ENCODE measurements around the gene TLR10.
A peak's percentile ranks its signal among the peaks of the same experiment; 100 is the strongest.

The TLR10 gene

DNA sequence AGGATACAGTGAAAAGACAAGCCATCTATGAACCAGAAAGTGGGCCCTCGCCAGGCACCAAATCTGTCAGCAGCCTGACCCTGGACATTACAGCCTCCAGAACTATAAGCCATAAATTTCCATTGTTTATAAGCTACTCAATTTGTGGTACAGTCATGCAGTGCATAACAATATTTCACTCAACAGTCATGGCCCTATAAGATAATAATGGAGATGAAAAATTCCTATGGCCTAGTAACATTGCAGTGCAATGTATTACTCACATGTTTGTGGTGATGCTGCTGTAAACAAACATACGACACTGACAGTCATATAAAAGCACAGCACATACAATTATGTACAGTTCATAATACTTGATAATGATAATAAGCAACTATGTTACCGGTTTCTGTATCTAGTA, 38.9 kb upstream of the TLR10 start:
- TF ChIP-seq, protein P1, sequence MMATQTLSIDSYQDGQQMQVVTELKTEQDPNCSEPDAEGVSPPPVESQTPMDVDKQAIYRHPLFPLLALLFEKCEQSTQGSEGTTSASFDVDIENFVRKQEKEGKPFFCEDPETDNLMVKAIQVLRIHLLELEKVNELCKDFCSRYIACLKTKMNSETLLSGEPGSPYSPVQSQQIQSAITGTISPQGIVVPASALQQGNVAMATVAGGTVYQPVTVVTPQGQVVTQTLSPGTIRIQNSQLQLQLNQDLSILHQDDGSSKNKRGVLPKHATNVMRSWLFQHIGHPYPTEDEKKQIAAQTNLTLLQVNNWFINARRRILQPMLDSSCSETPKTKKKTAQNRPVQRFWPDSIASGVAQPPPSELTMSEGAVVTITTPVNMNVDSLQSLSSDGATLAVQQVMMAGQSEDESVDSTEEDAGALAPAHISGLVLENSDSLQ (IDR thresholded peaks at IDR 0.05): peak; percentile 47; the same call in 1 of the 2 replicates
- TF ChIP-seq ARNT (IDR thresholded peaks at IDR 0.05) (no peak), CTBP1 (IDR thresholded peaks at IDR 0.05; ENCODE audit: borderline replicate concordance) (0 out of 2 replicates have a peak, but pooled peaks have one; percentile 21), TARDBP (IDR thresholded peaks at IDR 0.05) (no peak)
- CTCF ChIA-PET: no interaction called here
- DNase-seq (ENCODE audit: extremely low spot score): no peak
- POLR2A ChIA-PET: no interaction called here

DNA sequence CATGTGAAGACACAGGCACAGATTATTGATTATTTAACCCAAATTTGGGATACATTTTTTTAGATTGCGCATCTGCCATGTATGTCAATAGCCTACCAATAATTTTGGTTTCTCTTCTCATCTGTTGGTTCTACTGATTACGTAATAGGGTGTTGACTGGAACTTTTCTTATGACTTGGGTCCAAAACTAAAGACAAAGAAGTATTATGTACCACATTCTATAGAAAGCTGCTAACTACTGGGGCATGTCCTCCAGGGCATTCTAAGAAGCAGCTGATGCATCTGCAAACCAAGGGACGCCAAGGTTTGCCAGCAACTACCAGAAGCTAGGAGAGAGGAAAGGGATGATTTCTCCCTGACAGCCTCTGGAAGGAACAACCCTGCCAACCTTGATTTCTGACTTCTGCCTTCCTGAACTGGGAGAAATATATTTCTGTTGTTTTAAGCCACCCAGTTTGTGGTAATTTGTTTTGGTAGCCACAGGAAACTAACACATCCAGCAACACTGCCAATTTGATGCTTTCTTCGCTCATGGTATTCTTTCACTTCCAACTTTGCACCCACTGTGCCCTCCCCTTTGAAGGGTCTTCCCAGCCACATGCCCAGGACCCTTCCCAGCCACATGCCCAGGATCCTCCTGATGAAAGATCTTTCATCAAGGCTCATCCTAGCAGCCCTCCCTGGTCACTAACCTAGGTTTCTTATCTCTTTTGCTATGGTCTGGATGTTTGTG, 37.7 kb upstream of the TLR10 start:
- TF ChIP-seq FOXA1 (IDR thresholded peaks at IDR 0.05) (no peak), NFRKB (IDR thresholded peaks at IDR 0.05) (no peak)
- ChIA-PET CTCF (no interaction called here), POLR2A (no interaction called here)
- no peak for DNase-seq (ENCODE audit: extremely low spot score)

DNA sequence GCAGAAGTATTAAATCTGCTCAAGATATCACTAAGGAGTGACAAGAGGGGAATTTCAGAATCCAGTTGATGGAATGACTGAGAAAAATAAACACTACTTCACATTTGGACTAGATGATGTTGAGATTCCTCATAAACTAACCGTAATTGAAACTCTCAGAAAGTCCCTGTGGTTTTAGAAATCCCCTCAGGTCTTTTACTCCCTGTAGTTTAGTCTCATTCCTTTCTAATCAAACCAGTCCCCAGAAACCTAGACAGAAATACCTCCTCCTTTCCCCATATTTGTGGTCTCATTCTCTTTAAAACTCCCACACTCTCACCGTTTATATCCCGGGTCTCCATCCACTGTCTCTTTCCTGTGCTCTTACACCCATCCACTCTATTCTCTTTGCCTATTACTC, 36.8 kb upstream of the TLR10 start:
- TF ChIP-seq FOXM1 (IDR thresholded peaks at IDR 0.05; ENCODE audit: borderline replicate concordance) (no peak), HDGF (IDR thresholded peaks at IDR 0.05; ENCODE audit: borderline replicate concordance) (no peak), CTBP1 (IDR thresholded peaks at IDR 0.05; ENCODE audit: borderline replicate concordance) (no peak), LEF1 (IDR thresholded peaks at IDR 0.05; ENCODE audit: borderline replicate concordance) (no peak), SP1 (IDR thresholded peaks at IDR 0.05) (no peak), ELF4 (IDR thresholded peaks at IDR 0.05) (no peak), FOXK2 (IDR thresholded peaks at IDR 0.05) (no peak), ARNT (IDR thresholded peaks at IDR 0.05) (no peak), FOXA1 (IDR thresholded peaks at IDR 0.05) (no peak), SUZ12 (IDR thresholded peaks at IDR 0.05) (no peak), TARDBP (IDR thresholded peaks at IDR 0.05) (no peak)
- TF ChIP-seq, protein P1 (IDR thresholded peaks at IDR 0.05): no peak
- ChIA-PET POLR2A (no interaction called here), CTCF (interaction anchor here (0.7 kb wide), 1 partner anchor 15 kb away, joined by 3 read pairs; no protein-coding TSS in a partner anchor)
- no peak for DNase-seq (ENCODE audit: extremely low spot score)

DNA sequence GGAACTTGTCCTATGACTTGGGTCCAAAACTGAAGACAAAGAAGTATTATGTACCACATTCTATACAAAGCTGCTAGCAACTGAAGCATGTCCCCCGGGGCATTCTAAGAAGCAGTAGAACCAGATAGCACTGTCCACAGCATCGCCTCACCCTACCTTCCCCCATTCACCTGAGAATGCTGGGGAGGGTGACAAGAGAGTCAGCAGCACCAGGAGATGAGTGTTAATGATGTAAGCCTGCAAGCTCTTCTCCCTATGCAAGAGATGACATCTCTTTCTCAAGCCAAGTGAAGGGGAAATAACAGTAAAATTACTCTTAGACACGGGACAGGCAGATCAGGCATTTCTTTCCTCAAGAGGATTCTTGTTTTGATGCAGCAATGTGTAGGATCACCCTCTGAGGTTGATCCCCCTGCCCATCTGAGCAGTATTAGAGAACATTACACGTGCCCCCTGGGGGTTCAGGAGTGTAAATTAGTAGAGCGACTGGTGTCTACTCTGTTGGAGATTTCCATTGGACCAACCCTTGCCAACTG, 35.7 kb upstream of the TLR10 start:
- CTCF ChIA-PET: no interaction called here
- no peak for DNase-seq (ENCODE audit: extremely low spot score)
- TF ChIP-seq NFRKB (IDR thresholded peaks at IDR 0.05) (no peak), ZNF384 (IDR thresholded peaks at IDR 0.05) (no peak), ARNT (IDR thresholded peaks at IDR 0.05) (no peak), BHLHE40 (IDR thresholded peaks at IDR 0.05; ENCODE audit: borderline replicate concordance) (no peak), L3MBTL2 (conservative IDR thresholded peaks at IDR 0.05) (no peak), LEF1 (IDR thresholded peaks at IDR 0.05; ENCODE audit: borderline replicate concordance) (no peak), TARDBP (IDR thresholded peaks at IDR 0.05) (no peak), SP1 (IDR thresholded peaks at IDR 0.05) (no peak), FOXK2 (IDR thresholded peaks at IDR 0.05) (no peak), FOXM1 (IDR thresholded peaks at IDR 0.05; ENCODE audit: borderline replicate concordance) (no peak), FOXA1 (IDR thresholded peaks at IDR 0.05) (no peak), CTBP1 (IDR thresholded peaks at IDR 0.05; ENCODE audit: borderline replicate concordance) (no peak), HDGF (IDR thresholded peaks at IDR 0.05; ENCODE audit: borderline replicate concordance) (no peak), SUZ12 (IDR thresholded peaks at IDR 0.05) (no peak), ELF4 (IDR thresholded peaks at IDR 0.05) (no peak)
- TF ChIP-seq, protein P1 (IDR thresholded peaks at IDR 0.05): no peak
- POLR2A ChIA-PET: no interaction called here

DNA sequence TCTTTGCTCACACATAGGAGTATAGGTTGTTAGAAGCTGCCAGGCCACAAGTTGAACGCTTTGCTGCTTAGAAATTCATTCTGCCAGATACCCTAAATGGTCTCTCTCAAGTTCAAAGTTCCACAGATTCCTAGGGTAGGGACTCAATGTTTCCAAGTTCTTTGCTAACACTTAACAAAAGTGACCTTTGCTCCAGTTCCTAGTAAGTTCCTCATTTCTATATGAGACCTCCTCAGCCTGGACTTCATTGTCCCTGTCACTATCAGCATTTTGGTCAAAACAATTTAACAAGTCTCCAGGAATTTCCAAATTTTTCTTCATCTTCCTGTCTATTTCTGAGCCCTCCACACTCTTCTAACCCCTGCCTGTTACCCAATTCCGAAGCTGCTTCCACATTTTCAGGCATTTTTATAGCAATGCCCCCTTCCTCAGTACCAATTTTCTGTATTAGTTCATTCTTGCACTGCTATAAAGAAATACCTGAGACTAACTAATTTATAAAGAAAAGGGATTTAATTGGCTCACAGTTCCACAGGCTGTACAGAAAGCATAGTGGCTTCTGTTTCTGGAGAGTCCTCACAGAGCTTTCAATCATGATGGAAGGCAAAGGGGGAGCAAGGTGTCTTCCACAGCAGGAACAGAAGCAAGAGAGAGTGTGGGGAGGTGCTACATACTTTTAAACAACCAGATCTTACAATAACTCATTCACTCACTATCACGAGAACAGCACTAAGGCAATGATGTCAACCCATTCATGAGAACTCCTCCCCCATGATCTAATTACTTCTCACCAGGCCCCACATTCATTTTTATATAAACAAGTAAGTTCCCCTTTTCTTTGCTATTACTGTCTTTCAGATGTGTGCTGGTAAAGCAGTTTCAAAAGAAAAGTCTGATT, 33.3 kb upstream of the TLR10 start:
- ChIA-PET POLR2A (no interaction called here), CTCF (no interaction called here)
- no peak for DNase-seq (ENCODE audit: extremely low spot score)
- TF ChIP-seq LEF1 (IDR thresholded peaks at IDR 0.05; ENCODE audit: borderline replicate concordance): no peak
- TF ChIP-seq TARDBP (IDR thresholded peaks at IDR 0.05): no peak
- TF ChIP-seq SUZ12 (IDR thresholded peaks at IDR 0.05): no peak
- TF ChIP-seq ARNT (IDR thresholded peaks at IDR 0.05): no peak
- no peak for TF ChIP-seq ZNF384 (IDR thresholded peaks at IDR 0.05)
- no peak for TF ChIP-seq FOXA1 (IDR thresholded peaks at IDR 0.05)
- TF ChIP-seq FOXK2 (IDR thresholded peaks at IDR 0.05): no peak
- no peak for TF ChIP-seq L3MBTL2 (conservative IDR thresholded peaks at IDR 0.05)
- no peak for TF ChIP-seq HDGF (IDR thresholded peaks at IDR 0.05; ENCODE audit: borderline replicate concordance)

DNA sequence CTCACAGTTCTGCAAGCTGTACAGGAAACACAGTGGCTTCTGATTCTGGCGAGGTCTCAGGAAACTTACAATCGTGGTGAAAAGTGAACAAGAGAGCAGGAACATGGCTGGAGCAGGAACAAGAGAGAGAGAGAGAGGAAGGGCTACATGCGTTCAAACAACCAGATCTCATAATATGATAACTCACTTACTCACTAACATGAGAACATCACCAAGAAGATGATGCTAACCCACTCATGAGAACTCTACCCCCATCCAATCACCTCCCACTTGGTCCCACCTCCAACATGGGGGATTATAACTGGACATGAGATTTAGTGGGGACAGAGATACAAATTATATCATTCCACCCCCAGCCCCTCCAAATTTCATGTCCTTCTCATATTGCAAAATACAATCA, 31.6 kb upstream of the TLR10 start:
- no peak for DNase-seq (ENCODE audit: extremely low spot score)
- ChIA-PET POLR2A (no interaction called here), CTCF (no interaction called here)
- no peak for TF ChIP-seq TARDBP (IDR thresholded peaks at IDR 0.05)
- no peak for TF ChIP-seq ZNF384 (IDR thresholded peaks at IDR 0.05)
- TF ChIP-seq SP1 (IDR thresholded peaks at IDR 0.05): no peak
- no peak for TF ChIP-seq FOXA1 (IDR thresholded peaks at IDR 0.05)
- no peak for TF ChIP-seq CTBP1 (IDR thresholded peaks at IDR 0.05; ENCODE audit: borderline replicate concordance)
- TF ChIP-seq LEF1 (IDR thresholded peaks at IDR 0.05; ENCODE audit: borderline replicate concordance): no peak
- TF ChIP-seq ARNT (IDR thresholded peaks at IDR 0.05): no peak
- TF ChIP-seq L3MBTL2 (conservative IDR thresholded peaks at IDR 0.05): no peak
- TF ChIP-seq BHLHE40 (IDR thresholded peaks at IDR 0.05; ENCODE audit: borderline replicate concordance): no peak
- no peak for TF ChIP-seq FOXK2 (IDR thresholded peaks at IDR 0.05)
- no peak for TF ChIP-seq SUZ12 (IDR thresholded peaks at IDR 0.05)
- TF ChIP-seq NFRKB (IDR thresholded peaks at IDR 0.05): no peak
- no peak for TF ChIP-seq FOXM1 (IDR thresholded peaks at IDR 0.05; ENCODE audit: borderline replicate concordance)
- TF ChIP-seq, protein P1 (IDR thresholded peaks at IDR 0.05): no peak
- no peak for TF ChIP-seq ELF4 (IDR thresholded peaks at IDR 0.05)

Measured in HEK293T (cell line).